ENCODE measurements around the gene TOX2.

The TOX2 gene

GRCh38 chr20:43963872-43964791 lies 49.5 kb downstream of the TOX2 start:
- H3K4me1 ChIP-seq, result peaks cover 7% of the 10 kb centered on the region
- H3K4me3 ChIP-seq (ENCODE audit: low read depth, low read length), result no peak overlapping the region
- no peaks in the 10 kb centered on the region for H3K9me3 ChIP-seq (ENCODE audit: control insufficient read depth, low read length)
- H3K36me3 ChIP-seq (ENCODE audit: control insufficient read depth, insufficient read depth, low read length), result no peaks in the 10 kb centered on the region
- no peak overlapping the region for H3K9ac ChIP-seq
- TF ChIP-seq CTCF (IDR thresholded peaks at IDR 0.05), result no peak
- H2AFZ ChIP-seq, result no peak overlapping the region
- no peak overlapping the region for H3K4me2 ChIP-seq (ENCODE audit: low read length)
- no peaks in the 10 kb centered on the region for H3K27me3 ChIP-seq (ENCODE audit: control insufficient read depth, insufficient read depth, low read length)
- H3K27ac ChIP-seq, result no peak overlapping the region
- no peaks in the 10 kb centered on the region for H3K79me2 ChIP-seq

DNA sequence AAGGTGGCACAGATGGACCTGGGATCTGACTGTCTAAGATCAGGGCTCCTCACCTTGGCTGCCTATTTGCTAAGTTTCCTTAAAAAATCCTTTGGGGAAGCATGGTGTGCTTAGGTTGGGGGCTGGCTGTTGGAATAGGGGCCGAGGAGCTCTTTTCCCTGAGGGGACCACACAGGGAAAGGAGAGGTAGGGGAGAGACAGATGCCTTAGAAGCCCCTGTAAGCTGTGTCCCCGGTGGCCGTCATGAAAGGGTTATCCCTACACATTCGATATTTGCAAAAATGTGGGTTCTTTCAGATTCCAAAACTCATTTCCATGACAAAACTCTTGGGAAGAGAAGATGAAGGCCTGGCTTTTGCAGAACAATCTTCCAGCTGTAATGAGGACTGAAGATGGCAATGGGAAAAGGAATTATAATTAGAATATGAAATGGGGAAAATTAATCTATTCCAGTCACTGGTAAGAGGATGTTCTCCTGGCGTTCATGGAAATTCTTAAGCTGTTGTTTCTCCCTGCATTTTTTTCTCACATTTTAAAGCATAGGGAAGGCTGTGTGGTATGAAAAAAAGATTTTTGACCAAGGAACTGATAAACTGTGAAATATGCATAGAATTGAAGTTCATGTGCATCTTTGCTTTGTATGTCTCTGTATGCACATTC lies 53.8 kb downstream of the TOX2 start:
- H3K79me2 ChIP-seq, result no peaks in the 10 kb centered on the region
- H3K36me3 ChIP-seq (ENCODE audit: control insufficient read depth, insufficient read depth, low read length), result no peaks in the 10 kb centered on the region
- no peaks in the 10 kb centered on the region for H3K4me1 ChIP-seq
- no peaks in the 10 kb centered on the region for H3K9me3 ChIP-seq (ENCODE audit: control insufficient read depth, low read length)
- no peak overlapping the region for H3K9ac ChIP-seq
- no peak overlapping the region for H3K27ac ChIP-seq
- H2AFZ ChIP-seq, result no peak overlapping the region
- H3K4me2 ChIP-seq (ENCODE audit: low read length), result no peak overlapping the region
- TF ChIP-seq CTCF (IDR thresholded peaks at IDR 0.05), result no peak
- H3K27me3 ChIP-seq (ENCODE audit: control insufficient read depth, insufficient read depth, low read length), result no peaks in the 10 kb centered on the region
- H3K4me3 ChIP-seq (ENCODE audit: low read depth, low read length), result no peak overlapping the region

DNA sequence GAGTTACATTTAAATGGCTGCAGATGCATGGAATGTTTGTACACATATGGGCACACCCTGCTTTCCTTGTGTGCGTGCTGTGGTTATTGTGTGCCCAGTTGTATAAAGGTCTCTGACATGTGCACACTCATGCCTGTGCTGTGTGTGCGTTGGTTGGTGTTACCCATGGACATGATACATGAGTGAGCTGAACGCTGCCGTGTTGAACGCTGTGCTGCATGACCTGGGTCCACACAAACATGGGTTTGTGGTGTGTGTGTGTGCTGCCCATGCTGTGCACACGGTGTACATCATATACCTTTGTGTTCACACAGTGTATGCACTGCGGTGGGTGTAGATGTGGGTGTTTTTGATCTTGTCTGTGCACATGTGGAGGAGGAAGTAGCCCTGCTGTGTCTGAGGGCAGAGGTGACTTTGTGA lies 54.4 kb downstream of the TOX2 start:
- H3K4me2 ChIP-seq (ENCODE audit: low read length), result no peak overlapping the region
- no peaks in the 10 kb centered on the region for H3K79me2 ChIP-seq
- H3K27me3 ChIP-seq (ENCODE audit: control insufficient read depth, insufficient read depth, low read length), result no peaks in the 10 kb centered on the region
- H3K9me3 ChIP-seq (ENCODE audit: control insufficient read depth, low read length), result no peaks in the 10 kb centered on the region
- no peak overlapping the region for H3K4me3 ChIP-seq (ENCODE audit: low read depth, low read length)
- H3K27ac ChIP-seq, result no peak overlapping the region
- no peaks in the 10 kb centered on the region for H3K4me1 ChIP-seq
- no peak overlapping the region for H2AFZ ChIP-seq
- no peaks in the 10 kb centered on the region for H3K36me3 ChIP-seq (ENCODE audit: control insufficient read depth, insufficient read depth, low read length)
- no peak for TF ChIP-seq CTCF (IDR thresholded peaks at IDR 0.05)
- no peak overlapping the region for H3K9ac ChIP-seq

- no peaks in the 10 kb centered on the region for H3K79me2 ChIP-seq
- no peaks in the 10 kb centered on the region for H3K9me3 ChIP-seq (ENCODE audit: control insufficient read depth, low read length)
- H3K4me2 ChIP-seq (ENCODE audit: low read length), result no peak overlapping the region
- H2AFZ ChIP-seq, result no peak overlapping the region
- no peak overlapping the region for H3K4me3 ChIP-seq (ENCODE audit: low read depth, low read length)
- no peak overlapping the region for H3K9ac ChIP-seq
- H3K27ac ChIP-seq, result no peak overlapping the region
- TF ChIP-seq CTCF (IDR thresholded peaks at IDR 0.05), result no peak
- H3K4me1 ChIP-seq, result no peaks in the 10 kb centered on the region
- H3K36me3 ChIP-seq (ENCODE audit: control insufficient read depth, insufficient read depth, low read length), result no peaks in the 10 kb centered on the region
- no peaks in the 10 kb centered on the region for H3K27me3 ChIP-seq (ENCODE audit: control insufficient read depth, insufficient read depth, low read length)
Measured at GRCh38 chr20:43969501-43970182, 55.0 kb downstream of the TOX2 start.

Data from parathyroid adenoma (tissue), 2 donors.